ENCODE measurements around the gene CCT5.
"Not testable (repeated sequence)": the region's sequence is repeated elsewhere in the genome, so short reads cannot be mapped to it uniquely, and the experiment has no call there.

CCT5 gene

DNA sequence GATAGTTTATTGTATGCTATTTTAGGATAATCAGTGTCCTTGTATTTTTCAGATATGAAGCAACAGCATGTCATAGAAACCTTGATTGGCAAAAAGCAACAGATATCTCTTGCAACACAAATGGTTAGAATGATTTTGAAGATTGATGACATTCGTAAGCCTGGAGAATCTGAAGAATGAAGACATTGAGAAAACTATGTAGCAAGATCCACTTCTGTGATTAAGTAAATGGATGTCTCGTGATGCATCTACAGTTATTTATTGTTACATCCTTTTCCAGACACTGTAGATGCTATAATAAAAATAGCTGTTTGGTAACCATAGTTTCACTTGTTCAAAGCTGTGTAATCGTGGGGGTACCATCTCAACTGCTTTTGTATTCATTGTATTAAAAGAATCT is 14.5 kb downstream of the CCT5 start:
- DNase-seq (ENCODE audit: extremely low read depth, low read depth), result no peak
- TF ChIP-seq, protein P1, sequence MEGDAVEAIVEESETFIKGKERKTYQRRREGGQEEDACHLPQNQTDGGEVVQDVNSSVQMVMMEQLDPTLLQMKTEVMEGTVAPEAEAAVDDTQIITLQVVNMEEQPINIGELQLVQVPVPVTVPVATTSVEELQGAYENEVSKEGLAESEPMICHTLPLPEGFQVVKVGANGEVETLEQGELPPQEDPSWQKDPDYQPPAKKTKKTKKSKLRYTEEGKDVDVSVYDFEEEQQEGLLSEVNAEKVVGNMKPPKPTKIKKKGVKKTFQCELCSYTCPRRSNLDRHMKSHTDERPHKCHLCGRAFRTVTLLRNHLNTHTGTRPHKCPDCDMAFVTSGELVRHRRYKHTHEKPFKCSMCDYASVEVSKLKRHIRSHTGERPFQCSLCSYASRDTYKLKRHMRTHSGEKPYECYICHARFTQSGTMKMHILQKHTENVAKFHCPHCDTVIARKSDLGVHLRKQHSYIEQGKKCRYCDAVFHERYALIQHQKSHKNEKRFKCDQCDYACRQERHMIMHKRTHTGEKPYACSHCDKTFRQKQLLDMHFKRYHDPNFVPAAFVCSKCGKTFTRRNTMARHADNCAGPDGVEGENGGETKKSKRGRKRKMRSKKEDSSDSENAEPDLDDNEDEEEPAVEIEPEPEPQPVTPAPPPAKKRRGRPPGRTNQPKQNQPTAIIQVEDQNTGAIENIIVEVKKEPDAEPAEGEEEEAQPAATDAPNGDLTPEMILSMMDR (IDR thresholded peaks at IDR 0.05; ENCODE audit: low read depth, low read length, missing control alignments), result no peak
- H3K4me3 ChIP-seq (replicated peaks; ENCODE audit: low read depth, low read length), result no peak overlapping the region

DNA sequence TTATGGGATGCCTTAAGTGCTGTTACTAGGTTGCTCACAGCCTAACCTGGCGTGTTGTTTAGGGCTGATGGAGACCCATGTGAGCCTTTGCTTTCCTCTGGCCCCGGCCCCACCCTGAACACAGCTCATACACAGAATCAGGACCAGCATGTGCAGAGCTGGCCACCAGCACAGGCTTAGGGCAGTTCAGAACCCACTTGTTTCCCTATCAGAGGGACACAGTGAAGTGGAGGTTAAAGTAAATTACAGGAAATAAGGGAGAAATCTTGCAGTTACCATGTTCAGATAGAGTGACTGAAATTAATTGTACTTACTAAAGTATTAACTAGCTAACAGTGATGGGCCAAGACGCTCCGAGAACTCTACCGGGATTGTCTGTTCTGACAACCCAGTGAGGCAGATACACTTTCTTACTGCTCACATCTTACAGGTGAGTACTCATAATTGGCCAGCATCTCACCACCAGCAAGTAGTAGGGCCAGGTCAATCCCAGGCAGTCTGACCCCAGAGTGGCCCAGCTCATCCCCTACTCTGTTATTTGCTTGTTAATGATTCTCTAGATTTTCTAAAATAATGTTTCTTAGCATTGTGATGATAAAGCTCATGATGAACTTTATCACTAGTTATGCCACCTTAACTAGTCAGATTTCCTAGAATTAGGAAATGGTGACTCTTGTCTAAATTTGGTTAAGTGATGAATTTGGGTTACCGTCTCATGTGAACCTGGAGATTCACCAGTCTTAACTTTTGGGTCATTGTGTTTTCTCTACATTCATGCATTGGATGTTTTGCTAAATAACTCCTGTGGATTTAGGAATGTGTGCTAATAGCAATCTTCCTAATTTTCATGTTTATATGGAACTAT is 15.4 kb downstream of the CCT5 start:
- TF ChIP-seq, protein P1 (IDR thresholded peaks at IDR 0.05; ENCODE audit: low read depth, low read length, missing control alignments), result no peak
- H3K4me3 ChIP-seq (replicated peaks; ENCODE audit: low read depth, low read length), result no peak overlapping the region
- DNase-seq (ENCODE audit: extremely low read depth, low read depth), result no peak

DNA sequence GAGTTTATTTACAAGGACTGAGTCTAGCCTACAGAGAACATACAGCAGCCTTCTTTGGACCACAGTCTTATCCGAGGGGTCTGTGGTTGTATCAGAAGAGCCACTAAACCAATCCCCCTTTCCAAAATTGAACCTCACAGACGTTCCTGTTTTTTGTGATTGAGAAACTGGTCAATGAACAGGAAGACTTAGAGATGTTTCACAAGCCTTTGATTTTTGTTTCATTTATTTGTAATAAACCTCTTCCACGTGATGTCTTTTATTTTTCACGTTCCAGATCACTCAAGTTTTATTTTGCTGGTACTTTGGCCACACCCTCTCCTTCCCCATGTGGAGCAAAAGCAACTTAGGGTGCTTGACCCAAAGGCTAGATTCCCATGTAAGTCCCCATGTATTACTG is 16.1 kb downstream of the CCT5 start:
- DNase-seq (ENCODE audit: extremely low read depth, low read depth), result no peak
- TF ChIP-seq, protein P1 (IDR thresholded peaks at IDR 0.05; ENCODE audit: low read depth, low read length, missing control alignments), result no peak
- no peak overlapping the region for H3K4me3 ChIP-seq (replicated peaks; ENCODE audit: low read depth, low read length)

DNA sequence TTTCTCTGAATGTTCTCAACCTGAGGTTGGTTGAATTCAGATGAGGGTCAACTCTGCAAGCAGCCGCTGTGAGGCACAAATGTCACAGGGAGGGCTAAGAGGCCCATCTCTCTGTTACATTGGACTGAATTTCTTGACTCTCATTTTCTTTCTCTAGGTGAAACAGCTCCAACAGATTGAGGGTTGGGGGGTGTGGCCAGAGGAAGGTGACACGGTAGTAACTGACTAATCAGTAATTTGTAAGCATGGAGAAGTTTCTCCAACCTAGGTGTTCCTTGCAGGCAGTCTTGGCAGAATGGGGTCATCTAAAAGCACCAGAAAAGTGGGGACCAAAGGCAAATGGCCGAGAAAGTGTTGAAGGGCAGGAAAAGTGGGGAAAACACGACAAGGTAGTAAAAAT is 16.8 kb downstream of the CCT5 start:
- no peak overlapping the region for H3K4me3 ChIP-seq (replicated peaks; ENCODE audit: low read depth, low read length)
- no peak for DNase-seq (ENCODE audit: extremely low read depth, low read depth)
- TF ChIP-seq, protein P1 (IDR thresholded peaks at IDR 0.05; ENCODE audit: low read depth, low read length, missing control alignments), result no peak

DNA sequence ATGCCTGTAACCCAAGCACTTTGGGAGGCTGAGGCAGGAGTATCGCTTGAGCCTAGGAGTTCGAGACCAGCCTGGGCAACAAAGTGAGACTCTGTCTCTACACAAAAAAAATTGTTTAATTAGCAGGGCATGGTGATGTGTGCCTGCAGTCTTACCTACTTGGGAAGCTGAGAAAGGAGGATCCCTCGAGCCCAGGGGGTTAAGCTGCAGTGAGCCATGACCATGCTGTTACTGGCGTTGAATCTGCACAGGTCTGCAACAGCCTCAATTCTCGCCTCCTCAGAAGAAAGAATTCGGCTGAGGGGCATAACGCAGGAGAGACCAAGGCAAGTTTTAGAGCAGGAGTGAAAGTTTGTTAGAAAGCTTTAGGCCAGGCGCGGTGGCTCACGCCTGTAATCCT is 18.0 kb downstream of the CCT5 start:
- no peak for DNase-seq (ENCODE audit: extremely low read depth, low read depth)
- TF ChIP-seq, protein P1 (IDR thresholded peaks at IDR 0.05; ENCODE audit: low read depth, low read length, missing control alignments), result no peak
- H3K4me3 ChIP-seq (replicated peaks; ENCODE audit: low read depth, low read length), result no peak overlapping the region

DNA sequence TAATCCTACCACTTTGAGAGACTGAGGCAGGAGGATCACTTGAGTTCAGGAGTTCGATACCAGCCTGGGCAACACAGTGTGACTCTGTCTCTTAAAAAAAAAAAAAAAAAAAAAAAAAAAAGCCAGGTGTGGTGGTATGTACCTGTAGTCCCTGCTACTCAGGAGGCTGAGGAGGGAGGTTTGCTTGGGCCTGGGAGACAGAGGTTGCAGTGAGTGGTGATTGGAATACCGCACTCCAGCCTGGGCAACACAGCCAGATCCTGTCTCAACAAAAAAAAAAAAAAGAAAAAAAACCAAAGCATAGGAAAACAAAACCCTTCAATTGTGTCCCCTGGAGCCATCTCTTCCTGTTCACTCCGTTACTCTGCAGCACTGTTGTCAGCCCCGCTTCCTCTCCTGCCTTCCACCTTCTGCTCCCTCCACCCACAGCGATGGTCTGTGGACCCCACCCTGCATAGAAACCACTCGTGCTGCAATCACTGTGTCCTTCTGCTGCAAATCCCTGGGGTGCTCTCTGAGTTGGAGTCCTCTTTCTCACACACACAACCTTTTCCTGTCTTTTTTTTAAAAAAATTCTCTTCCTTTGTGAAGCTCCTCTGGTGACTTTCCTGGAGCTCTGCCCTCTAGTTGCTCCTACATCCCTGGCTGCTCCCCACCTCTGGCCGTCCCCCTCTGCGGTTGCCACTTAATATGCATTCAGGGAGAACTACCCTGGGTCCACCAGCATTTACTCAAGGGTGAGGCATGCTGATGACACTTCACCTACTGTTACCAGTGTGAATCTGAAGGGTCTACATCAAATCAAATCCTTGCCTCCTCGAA is 22.2 kb downstream of the CCT5 start:
- H3K4me3 ChIP-seq (replicated peaks; ENCODE audit: low read depth, low read length), result no peak overlapping the region
- TF ChIP-seq, protein P1 (IDR thresholded peaks at IDR 0.05; ENCODE audit: low read depth, low read length, missing control alignments), result no peak
- no peak for DNase-seq (ENCODE audit: extremely low read depth, low read depth)

DNA sequence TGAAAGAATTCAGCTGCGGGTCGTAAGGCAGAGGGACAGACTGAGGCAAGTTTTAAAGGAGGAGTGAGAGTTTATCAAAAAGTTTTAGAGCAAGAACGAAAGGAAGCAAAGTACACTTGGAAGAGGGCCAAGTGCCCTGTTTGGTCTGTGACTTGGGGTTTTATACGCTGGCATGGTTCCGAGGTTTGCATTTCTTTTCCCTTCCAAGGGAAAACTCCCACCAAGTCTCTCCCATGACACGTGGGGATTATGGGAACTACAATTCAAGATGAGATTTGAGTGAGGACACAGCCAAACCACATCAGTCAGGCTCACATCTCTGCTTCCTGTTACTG is 22.8 kb downstream of the CCT5 start:
- not testable (repeated sequence) for H3K4me3 ChIP-seq (replicated peaks; ENCODE audit: low read depth, low read length); DNase-seq (ENCODE audit: extremely low read depth, low read depth)
